DMS53 (cell line): Measurements from ENCODE around the gene PHB1.
"Not testable (repeated sequence)": the region's sequence is repeated elsewhere in the genome, so short reads cannot be mapped to it uniquely, and the experiment has no call there.

Experiments used
- DNase-seq: peaks from one replicate; lab custom pipeline; 2025; lab: John Stamatoyannopoulos, UW

The PHB1 gene

DNA sequence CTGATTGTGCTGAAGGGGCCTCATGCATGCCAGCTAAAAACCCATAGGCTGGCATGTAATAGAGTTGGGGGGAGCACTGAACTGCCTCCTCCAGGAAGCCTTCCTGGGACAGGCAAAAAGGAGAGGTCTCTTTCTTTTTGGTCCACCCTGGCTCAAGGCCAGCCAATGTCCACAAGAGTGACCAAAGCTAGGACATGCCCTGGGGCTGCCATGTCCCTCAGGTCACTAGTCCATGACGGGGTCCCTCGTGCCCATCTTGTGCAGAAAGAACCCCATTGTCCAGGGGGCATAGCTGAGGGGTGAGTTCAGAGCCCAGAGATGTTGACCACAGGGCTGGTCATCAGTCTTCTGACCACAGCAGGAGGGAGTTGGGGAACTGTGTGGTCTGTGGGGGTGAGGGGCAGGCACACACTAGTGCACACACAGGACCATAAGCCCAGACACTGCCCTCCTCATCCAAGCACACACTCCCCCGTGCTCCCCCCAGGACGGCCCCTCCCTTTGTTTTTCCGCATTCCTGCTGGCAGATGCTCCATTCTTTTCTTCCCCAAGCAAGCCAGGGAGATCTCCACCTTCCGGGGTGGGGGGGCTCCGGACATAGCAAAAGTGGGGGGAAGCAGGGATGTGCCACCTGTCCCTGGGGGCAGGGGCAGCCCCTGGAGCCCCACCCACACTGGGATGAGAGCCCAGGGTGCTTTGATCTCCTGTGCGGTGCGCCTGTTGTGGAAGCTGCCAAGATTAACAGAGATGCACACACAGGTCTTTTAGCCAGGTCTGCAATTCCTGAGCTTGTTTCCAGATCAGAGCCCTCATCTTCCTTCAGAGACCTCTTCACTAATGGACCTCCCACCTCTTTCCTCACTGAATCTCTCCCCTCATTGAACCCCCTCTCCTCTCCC lies 25.2 kb upstream of the PHB1 start:
- no peak for DNase-seq

DNA sequence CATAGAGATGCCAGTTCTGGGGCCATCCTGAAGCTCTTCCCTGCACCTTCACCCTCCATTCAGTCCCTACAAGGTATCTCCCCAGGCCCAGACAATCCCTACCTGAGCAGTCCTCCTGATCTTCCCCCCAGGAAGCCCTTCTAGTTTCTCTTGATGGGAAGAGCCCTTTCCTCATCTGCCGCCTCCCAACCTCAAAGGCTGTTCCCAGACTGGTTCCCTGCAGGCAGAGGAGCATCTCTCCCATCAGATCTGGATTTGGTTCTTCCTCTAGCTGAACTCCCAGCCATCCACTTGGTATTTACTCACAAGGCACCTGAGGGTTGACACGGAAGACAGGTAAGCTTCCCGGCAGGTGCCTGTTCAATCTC lies 24.6 kb upstream of the PHB1 start:
- no peak for DNase-seq

DNA sequence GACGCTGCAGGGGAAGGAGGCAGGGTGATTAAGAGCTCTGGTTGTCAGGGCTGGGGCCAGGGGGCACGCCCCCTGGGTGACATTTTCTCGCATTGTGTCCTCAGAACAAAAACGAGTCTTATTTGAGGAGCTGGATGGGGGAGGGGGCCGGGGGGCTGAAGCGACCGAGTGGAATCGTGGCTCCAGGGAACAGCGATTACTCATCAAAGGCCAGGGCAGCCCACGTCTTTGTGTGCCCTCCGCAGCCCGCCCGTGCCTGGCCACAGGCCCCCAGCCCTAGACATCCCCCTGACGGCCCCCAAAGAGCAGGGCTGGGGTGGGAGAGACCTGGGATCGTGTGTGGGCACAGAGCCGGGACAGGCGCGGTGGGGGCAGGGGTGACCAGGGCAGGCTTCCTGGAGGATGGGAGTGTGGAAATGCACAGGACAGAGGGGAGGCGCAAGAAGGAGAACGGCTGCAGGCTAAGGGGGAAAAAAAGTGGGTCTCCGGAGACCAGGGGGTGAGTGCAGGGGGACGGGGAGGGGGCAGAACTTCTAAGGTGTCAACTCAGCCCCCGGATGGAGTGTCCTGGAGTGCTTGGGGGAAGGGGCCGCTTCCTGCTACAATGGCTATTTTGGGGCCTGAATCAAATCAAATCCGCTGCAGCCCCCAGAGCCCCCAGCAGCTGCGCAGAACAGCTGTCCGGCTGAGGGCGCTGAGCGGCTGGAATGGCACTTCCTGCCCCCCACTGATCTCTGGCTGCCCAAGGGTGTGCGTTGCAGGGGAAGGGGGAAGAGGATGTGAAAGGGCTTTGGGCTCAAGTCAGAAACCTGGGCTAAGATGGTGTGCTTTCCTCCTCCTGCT lies 24.0 kb upstream of the PHB1 start:
- no peak for DNase-seq

DNA sequence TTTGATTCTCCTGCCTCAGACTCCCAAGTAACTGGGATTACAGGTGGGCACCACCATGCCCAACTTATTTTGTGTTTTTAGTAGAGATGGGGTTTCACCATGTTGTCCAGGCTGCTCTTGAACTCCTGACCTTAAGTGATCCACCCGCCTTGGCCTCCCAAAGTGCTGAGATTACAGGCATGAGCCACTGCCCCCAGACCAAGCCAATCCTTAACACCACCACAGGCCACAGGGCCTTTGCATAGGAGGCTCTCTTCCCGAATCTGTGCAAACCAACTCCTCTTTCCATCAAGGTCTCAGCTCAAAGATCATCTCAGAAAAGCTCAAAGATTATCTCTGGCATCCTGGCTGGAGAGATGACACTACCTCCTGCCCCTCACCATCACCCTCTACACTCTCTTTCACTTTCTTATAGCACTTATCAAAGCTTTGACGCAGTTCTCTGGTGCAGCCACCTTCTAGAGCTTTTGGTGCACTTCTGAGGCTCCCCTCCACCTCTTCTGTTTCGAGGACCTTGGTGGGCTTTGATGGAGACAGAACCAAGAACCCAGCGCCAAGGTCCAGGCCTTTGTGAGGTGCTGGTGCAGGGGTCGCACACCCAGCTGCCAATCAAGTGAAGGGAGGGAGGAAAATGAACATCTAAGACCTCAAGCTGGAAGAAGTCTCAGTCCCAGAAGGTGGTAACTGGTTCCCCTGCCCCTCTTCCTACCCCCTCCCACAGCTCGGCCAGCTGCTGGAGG lies 23.2 kb upstream of the PHB1 start:
- no peak for DNase-seq

DNA sequence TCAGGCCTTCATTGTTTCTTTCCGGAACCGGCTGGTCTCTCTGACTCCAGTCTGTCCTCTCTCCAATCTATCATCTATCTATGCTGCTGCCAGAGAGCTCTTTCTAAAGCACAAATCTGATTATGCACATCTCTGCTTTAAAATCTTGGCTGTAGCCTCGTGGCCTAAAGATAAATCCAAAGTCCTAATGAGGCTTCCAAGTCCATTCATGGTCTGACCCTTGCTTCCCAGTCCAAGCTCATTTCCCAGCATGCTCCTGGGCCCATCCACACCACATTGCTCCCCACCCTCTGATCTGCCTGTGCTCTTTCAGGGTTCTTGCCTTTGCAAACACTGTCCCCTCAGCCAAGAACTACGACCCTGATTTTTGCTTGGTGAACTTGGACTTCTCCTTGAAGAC lies 21.5 kb upstream of the PHB1 start:
- no peak for DNase-seq

DNA sequence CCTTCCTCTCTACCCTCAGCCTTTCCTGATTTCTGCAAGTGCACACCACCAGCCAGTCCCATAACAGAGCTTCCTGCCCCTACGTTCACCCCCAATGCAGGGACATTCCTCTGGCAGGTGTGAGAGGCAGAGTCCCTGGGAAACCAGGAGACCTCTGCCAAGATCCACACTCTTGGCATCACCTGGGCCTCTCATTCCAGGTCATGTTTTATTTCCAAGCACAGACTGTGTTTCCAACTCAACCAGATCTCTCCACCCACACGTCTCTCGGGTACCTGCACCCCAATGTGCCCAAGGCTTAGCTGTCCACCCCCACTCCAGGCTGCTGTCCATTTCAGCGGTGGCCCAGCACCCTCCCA lies 21.0 kb upstream of the PHB1 start:
- DNase-seq, result no peak

DNA sequence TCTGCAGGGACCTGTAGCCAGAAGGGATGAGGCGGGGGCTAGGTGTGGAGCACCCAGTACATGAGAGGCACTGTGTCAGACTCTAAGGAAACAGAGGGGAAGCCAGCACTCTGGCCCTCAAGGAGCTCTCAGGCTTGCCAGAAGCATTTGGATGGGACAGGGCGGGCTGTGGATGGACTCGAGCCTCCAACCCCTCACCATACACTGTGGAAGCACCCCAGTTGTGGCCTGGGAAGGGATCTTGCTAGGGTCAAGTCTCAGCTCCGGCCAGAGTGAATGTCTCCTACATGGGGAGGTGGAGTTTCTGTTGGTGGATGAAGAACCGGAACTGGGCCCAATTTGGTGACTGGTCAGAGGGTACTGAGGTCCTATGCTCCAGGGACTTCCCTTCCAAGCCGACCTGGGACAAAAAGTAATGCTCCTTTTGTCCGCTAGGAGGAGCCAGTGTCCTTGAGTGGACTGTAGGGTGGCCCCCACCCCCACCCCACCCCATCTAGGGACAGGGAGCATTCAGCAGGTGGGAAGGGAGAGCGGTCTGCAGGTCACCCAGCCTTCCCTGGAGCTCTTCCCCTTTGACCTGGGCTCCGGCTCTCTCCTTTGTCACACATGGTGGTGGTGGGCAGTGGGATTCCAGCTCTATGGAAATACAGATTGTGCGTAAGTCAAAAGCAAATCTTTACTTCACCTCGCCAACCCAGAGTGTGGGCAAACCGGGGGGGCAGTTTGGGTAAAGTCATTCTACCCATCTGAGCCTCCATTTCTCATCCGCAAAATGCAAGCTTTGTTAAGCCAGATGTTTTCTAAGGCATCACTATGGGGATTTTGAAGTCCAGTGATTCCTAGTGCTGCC lies 20.4 kb upstream of the PHB1 start:
- peak; percentile 66 for DNase-seq

DNA sequence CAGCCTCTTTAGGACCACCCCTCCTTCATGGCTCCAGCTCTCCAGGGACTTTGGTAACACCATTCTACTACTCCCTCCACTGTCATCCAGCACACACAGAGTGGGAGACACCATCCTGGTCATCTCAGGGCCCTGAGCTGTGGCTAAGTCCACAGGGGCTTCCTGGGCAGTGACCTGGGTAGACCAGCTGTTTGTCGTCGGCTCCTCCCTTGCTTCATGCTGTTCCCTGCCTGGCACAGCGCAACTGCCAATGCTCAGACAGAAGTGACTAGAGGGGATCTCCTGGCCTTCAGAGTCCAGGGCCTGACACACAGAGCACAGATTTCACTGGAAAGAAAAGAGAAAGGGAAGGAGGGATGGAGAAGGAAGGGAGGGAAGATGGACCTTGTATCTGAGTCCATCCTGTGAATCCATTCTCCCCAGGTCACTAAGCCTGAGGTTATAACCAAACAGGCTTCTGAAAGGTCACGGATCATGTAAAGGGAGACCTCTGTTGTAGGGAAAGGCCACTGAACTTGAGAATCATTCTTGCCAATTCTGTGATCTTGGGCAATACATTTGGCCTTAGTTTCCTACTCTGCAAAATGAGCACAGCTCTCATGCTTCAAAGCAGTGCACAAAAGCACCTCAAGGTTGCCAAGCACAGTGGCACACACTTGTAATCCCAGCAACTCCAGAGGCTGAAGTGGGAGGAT lies 18.5 kb upstream of the PHB1 start:
- no peak for DNase-seq

DNA sequence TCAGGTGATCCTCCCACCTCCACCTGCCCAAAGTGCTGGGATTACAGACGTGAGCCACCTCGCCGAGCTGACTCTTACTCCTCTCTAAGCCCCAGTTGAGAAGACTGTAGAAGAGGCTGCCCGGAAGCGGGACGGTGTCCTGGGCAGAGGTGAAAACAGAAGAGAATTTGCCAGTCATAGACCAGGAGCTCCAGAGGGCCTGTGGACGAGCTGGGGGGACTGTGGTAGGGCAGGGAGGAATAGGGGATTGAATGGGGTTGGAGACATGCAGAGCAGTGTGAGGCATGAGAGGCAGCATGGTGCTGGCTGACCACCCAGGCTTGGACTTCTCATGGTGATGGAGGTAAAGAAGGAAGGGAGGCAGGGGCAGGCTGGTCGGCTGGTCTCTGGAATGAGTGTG lies 17.1 kb upstream of the PHB1 start:
- DNase-seq, result no peak

DNA sequence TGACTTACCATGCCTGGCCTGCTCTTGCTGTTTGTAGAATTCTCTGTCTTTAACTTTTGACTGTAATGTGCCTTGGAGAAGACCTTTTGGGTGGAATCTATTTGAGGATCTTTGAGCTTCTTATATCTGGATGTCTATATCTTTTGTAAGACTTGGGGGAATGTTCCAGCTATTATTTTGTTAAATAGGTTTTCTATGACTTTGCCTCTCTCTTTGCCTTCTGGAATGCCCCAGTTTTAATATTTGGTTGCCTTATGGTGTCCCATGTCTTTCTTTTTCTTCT lies 10.3 kb upstream of the PHB1 start:
- no peak for DNase-seq

DNA sequence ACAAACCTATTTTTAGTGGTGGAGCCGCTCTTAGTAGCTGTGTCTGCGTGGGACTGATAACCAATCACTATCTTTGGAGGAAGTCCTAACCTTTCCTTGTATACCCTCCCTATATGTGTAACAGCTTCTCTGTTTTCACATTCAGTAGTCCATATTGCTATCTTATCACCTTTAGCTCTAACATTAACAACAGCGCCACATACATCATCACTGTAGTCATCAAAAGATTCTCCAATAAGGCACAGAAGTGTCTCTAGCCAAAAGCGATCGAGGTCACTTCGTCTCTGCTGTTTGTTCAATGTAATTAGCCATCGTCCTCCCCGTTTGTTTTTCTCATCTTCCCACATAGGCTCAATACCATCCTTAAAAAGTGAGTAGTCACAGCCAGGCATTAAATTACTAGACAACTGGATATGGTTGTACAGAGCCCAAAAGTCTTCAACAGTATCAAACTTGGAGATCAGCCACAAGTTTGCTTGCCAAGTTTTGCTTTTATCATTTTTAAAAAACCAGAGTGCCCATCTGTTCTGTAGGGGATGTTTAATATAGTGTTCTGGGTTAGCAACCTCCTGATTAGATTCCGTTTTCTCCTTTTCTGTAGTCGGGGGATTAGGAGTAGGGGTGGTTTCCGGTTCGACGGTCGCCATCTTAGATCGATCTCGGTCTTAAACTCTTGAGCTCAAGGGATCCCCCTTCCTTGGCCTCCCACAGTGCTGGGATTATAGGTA lies 9.8 kb upstream of the PHB1 start:
- not testable (repeated sequence) for DNase-seq

DNA sequence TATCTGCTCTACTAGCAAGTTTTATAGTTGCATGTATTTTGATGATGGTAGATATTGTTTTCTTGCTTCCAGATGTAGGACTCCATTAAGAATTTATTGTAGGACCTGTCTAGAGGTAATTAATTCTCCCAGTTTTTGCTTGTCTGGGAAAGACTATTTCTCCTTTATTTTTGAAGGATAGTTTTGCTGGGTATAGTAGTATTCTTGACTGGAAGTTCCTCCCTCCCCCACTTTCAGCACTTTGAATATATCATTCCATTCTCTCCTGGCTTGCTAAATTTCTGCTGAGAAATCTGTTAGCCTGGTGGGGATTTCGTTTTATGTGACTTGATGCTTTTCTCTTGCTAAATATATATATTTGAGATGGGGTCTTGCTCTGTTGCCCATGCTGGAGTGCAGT lies 8.0 kb upstream of the PHB1 start:
- no peak for DNase-seq

DNA sequence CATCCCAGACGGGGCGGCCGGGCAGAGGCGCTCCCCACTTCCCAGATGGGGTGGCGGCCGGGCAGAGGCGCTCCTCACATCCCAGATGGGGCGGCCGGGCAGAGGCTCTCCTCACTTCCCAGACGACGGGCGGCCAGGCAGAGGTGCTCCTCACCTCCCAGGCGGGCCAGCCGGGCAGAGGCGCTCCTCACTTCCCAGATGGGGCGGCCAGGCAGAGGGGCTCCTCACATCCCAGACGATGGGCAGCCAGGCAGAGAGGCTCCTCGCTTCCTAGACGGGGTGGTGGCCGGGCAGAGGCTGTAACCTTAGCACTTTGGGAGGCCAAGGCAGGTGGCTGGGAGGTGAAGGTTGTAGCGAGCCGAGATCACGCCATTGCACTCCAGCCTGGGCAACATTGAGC lies 5.1 kb upstream of the PHB1 start:
- DNase-seq, result not testable (repeated sequence)

DNA sequence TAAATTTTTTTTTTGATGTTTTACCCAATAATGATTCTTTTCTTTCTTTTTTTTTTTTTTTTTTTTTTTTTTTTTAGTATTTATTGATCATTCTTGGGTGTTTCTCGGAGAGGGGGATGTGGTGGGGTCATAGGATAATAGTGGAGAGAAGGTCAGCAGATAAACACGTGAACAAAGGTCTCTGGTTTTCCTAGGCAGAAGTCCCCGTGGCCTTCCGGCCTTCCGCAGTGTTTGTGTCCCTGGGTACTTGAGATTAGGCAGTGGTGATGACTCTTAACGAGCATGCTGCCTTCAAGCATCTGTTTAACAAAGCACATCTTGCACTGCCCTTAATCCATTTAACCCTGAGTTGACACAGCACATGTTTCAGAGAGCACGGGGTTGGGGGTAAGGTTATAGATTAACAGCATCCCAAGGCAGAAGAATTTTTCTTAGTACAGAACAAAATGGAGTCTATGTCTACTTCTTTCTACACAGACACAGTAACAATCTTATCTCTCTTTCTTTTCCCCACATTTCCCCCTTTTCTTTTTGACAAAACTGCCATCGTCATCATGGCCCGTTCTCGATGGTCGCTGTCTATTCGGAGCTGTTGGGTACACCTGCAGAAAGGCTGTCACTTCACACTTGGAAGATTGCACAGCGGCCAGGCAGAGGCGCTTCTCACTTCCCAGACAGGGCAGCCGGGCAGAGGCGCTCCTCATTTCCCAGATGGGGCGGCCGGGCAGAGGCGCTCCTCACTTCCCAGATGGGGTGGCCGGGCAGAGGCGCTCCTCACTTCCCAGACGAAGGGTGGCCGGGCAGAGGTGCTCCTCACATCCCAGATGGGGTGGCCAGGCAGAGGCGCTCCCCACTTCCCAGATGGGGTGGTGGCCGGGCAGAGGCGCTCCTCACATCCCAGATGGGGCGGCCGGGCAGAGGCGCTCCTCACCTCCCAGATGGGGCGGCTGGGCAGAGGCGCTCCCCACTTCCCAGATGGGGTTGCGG lies 4.4 kb upstream of the PHB1 start:
- not testable (repeated sequence) for DNase-seq

DNA sequence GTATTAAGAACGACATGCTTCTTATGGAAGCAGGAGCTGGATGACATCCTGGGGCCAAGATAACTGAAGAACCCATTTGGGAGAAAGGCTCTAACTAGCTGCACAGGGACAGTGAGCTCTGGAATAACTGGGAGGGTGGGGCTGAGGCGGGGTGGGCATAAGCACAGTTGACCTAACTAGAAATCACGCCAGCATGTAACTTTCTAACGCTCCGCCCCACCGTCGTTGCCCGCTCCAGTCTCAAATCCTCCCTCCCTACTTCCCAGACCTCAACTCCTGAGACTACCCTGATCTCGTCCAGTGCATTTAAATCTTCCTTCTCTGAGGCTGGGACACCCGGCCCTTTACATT lies 436 bp downstream of the PHB1 start:
- no peak for DNase-seq

DNA sequence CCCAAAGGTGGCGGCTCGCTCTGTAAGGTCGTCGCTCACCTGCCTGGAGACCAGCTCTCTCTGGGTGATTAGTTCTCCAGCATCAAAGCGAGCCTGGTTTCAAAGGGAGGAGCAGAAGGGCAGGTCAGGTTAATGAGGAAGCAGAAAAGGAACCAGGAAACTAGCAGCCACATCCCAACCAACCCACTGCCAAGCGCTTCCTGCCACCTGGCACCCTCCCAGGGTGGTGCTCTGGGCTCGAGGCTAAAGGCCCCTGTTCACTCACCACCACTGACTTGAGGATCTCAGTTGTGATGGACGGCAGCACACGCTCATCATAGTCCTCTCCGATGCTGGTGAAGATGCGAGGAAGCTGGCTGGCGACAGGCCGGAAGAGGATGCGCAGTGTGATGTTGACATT lies 5.6 kb downstream of the PHB1 start:
- DNase-seq, result peak; percentile 58

DNA sequence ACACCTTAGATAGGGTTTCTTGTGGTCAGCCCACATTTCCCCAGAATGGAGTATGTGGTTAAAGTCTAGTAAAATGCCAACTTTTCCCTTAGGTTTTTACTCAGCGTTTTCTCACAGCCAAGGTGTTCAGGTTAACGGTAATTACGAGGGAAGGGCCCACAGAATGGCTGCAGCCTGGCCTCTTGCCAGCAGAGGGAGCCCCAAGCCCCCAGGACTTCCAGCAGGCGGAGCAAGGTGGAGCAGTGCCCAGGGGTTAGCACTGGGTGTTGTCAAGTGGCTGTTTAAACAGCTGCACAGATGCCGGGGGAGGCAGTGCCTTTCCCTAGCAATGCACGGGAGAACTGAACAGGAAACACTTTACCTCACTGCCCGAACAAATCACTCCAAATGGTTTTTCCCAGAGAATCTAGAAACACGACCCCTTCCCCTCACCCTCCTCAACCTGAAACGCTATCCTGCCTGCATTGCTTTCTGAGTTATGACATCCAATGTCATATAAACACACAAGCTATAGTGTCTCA lies 6.6 kb downstream of the PHB1 start:
- peak; percentile 99 for DNase-seq

DNA sequence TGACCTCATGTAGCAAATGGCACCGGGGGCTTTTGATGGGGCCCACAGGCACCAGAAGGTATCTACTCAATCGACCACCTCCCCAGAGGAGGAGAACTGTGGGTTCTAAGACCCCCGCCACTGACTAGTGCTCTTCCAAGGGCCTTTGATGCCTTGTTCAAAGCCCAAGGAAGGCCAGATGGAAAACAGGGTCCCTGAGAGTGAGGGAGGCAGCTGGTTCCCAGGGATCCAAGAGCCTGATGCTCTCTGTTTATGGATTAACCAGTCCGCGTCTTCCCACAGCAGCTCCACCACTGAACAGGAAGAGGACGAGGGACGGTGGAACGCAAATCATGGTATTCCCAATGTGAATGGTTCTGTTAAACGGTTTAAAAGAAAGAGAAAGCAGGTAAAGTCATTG lies 7.6 kb downstream of the PHB1 start:
- no peak for DNase-seq

DNA sequence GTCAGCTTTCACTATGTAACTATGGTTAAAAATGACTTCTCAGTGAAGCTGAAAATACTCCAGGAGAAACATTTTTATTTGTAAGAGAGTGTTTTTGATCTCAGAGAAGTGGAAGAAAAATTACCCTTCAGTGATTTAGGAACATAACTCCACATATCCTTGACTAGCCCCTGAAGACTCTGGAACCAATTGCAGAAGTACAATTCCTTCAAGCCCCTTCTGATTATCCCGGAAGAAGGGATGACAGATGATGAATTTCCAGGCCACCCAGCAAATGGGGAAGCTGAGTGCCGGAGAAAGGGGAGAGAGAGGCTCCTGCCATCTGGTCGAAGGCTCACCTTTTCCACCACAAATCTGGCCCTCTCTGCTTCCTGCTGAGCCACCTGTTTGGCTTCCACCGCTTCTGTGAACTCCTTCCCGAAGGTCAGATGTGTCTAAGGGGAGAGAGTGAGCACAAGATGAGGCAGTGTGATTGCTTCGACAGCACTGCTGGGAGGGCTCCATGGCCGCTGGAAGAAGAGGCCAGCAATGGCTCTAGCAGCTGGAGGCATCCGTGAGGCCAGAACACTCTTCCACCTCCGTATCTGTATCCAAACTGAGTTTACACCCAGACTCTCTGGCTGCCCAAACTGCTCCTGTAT lies 8.1 kb downstream of the PHB1 start:
- DNase-seq, result no peak
